HepG2 (cell line): ENCODE results near the gene PRR36. TPM values are rescaled to one million over a fixed set of nuclear protein-coding genes. Genes with fewer than 3 reads are reported as not detected.
A peak's percentile ranks its signal among the peaks of the same experiment; 100 is the strongest.

Source experiments
- BATF2 ChIP-seq: sonication (generic); formaldehyde crosslinking; IDR thresholded peaks from 2 replicates; pipeline ENCODE4 v1.8.0; 2022; ENCODE audit warnings: mild to moderate bottlenecking, missing genetic modification reagents, moderate library complexity
- CREM ChIP-seq, 2 experiments: sonication (generic) in 1 of 2; formaldehyde crosslinking in 1 of 2; IDR thresholded peaks; 2 replicates each; pipeline versions ENCODE4 v1.4.0 to v1.6.1; 2016 to 2020; ENCODE audit warnings: antibody characterized with exemption in 1 of 2, mild to moderate bottlenecking in 1 of 2, missing genetic modification reagents in 1 of 2
- JDP2 ChIP-seq: sonication (generic); formaldehyde crosslinking; IDR thresholded peaks from 2 replicates; pipeline ENCODE4 v1.8.1; 2022; ENCODE audit warnings: missing genetic modification reagents, borderline replicate concordance
- KDM3A ChIP-seq: IDR thresholded peaks from 2 replicates; pipeline ENCODE4 v1.6.1; 2018; ENCODE audit warnings: low read depth, missing compliant biosample characterization
- KLF15 ChIP-seq: sonication (generic); formaldehyde crosslinking; IDR thresholded peaks from 2 replicates; pipeline ENCODE4 v1.8.1; 2023; ENCODE audit warnings: borderline replicate concordance, mild to moderate bottlenecking, inconsistent platforms, missing genetic modification reagents, mixed read lengths
- NBN ChIP-seq: fragments of 450-650 bp; conservative IDR thresholded peaks from 2 replicates; pipeline ENCODE4 v1.6.1; 2017
- NFKBIZ ChIP-seq: IDR thresholded peaks from 2 replicates; pipeline ENCODE4 v1.6.1; 2018; ENCODE audit warnings: missing genetic modification reagents, missing compliant biosample characterization
- PHF8 ChIP-seq: sonication (generic); formaldehyde crosslinking; IDR thresholded peaks from 2 replicates; pipeline ENCODE4 v1.5.0; 2020; ENCODE audit warnings: missing genetic modification reagents
- POGK ChIP-seq: sonication (generic); formaldehyde crosslinking; conservative IDR thresholded peaks from 2 replicates; pipeline ENCODE4 v1.8.0; 2022; ENCODE audit warnings: mild to moderate bottlenecking, moderate library complexity, missing genetic modification reagents
- POLR2AphosphoS2 ChIP-seq: IDR thresholded peaks from 2 replicates; pipeline ENCODE4 v1.6.1; 2011; ENCODE audit warnings: low read depth, low read length, improper control_type of control experiment
- SIN3A ChIP-seq: IDR thresholded peaks from 2 replicates; pipeline ENCODE4 v1.6.1; 2011; ENCODE audit warnings: low read depth, mild to moderate bottlenecking, control low read depth, low read length, borderline replicate concordance
- SMAD1 ChIP-seq: sonication (generic); formaldehyde crosslinking; IDR thresholded peaks from 2 replicates; pipeline ENCODE4 v1.4.0; 2020; ENCODE audit warnings: missing genetic modification reagents, low read depth, mild to moderate bottlenecking, borderline replicate concordance
- ZFP37 ChIP-seq: sonication (generic); formaldehyde crosslinking; IDR thresholded peaks from 2 replicates; pipeline ENCODE4 v1.4.0; 2020; ENCODE audit warnings: missing genetic modification reagents, borderline replicate concordance
- ZNF225 ChIP-seq: sonication (generic); formaldehyde crosslinking; IDR thresholded peaks from 2 replicates; pipeline ENCODE4 v1.4.0; 2020; ENCODE audit warnings: mild to moderate bottlenecking, missing genetic modification reagents
- ZNF460 ChIP-seq: sonication (generic); formaldehyde crosslinking; IDR thresholded peaks from 2 replicates; pipeline ENCODE4 v1.5.1; 2020; ENCODE audit warnings: missing genetic modification reagents, mild to moderate bottlenecking, borderline replicate concordance
- ZNF512 ChIP-seq: sonication (generic); formaldehyde crosslinking; IDR thresholded peaks from 2 replicates; pipeline ENCODE4 v1.4.0; 2020; ENCODE audit warnings: mild to moderate bottlenecking, missing genetic modification reagents
- polyA plus RNA-seq, 8 experiments: library from polyadenylated mRNA; depleted of rRNA in 3 of 8; stranded (reverse) in 7 of 8; unstranded in 1 of 8; fragments of >200 nt; fragmentation: Illumina TruSeq in 4 of 8; extraction: Trizol in 4 of 8; gene quantifications; 2 replicates each; pipeline versions ENCODE4 v1.2.1 to v1.2.3, GENCODE V29; 2011 to 2016; ENCODE audit warnings: low read depth in 4 of 8, missing spikeins in 1 of 8, mixed read lengths in 1 of 8; ENCODE audit not compliant: insufficient read depth in 1 of 8
- total RNA-seq, 5 experiments: library from RNA; depleted of rRNA; stranded (reverse); fragments of >200 nt; fragmentation: Illumina TruSeq; extraction: Trizol; gene quantifications; 2 replicates each; pipeline ENCODE4 v1.2.3, GENCODE V29; 2016; ENCODE audit warnings: low read depth in 1 of 5
- TF ChIP-seq, protein P1 (sequence below): sonication (generic); formaldehyde crosslinking; IDR thresholded peaks from 2 replicates; pipeline ENCODE4 v1.5.0; 2020; ENCODE audit warnings: missing genetic modification reagents
- TF ChIP-seq, protein P2 (sequence below): sonication (generic); formaldehyde crosslinking; IDR thresholded peaks from 2 replicates; pipeline ENCODE4 v1.4.0; 2020; ENCODE audit warnings: missing genetic modification reagents, mild to moderate bottlenecking, borderline replicate concordance

Gene PRR36
- total and polyA plus RNA-seq, 2 of the 13 experiments (the other 11 are each of a cell fraction or from before 2014, with no cell fraction given): 0.07 to 0.17 TPM

DNA sequence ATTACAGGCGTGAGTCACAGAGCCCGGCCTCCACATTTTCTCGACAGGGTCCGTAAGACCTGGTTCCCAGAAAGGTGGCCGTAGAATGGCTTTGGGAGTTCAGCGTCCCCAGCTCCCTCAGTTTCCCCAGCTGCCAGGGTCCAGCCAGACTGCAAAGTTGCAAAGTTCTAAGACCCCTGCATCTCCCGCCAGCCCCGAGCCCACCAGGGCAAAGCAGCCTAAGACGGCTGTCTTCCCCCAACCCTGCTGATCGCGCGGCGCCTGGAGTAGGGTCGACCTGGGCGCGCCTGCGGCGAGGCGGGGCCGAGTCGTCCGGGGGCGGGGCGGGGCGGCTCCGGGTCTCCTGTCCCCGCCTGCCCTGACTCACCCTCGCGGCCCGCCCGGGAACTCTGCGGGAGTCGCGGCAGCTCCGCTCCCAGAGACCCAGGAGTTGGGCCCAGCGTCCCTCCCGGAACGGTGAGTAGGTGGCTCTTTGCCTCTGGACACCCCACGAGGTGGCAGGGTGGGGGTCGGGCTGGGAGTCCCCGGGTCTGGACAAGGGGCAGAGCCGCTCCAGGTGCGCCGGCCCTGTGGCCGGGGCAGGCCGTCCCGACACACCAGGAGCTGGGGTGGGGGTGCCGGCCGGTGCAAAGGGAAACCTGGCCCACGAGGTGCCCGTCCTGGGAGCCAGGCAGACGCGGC is 14.1 kb upstream of the PRR36 start, which contains the start of gene LRRC8E (continued):
- TF ChIP-seq POGK (CRISPR knock-in tag) (peak; percentile 64; the same call in 1 of the 2 replicates), NFKBIZ (CRISPR knock-in tag) (0 out of 2 replicates have a peak, but pooled peaks have one; percentile 57), POLR2AphosphoS2 (no peak), PHF8 (peak; percentile 93), ZFP37 (CRISPR knock-in tag) (no peak), ZNF512 (CRISPR knock-in tag) (no peak), ZNF460 (CRISPR knock-in tag) (no peak), SMAD1 (CRISPR knock-in tag) (peak; percentile 33; the same call in 1 of the 2 replicates), KDM3A (peak; percentile 27; the same call in 1 of the 2 replicates), NBN (no peak), ZNF225 (CRISPR knock-in tag) (no peak; the same call in 1 of the 2 replicates), SIN3A (no peak), CREM (IDR thresholded peaks at IDR 0.05) (no peak), CREM (CRISPR knock-in tag; IDR thresholded peaks at IDR 0.05) (no peak), KLF15 (CRISPR knock-in tag) (no peak), BATF2 (CRISPR knock-in tag) (no peak), JDP2 (CRISPR knock-in tag) (no peak)
- TF ChIP-seq, protein P1, sequence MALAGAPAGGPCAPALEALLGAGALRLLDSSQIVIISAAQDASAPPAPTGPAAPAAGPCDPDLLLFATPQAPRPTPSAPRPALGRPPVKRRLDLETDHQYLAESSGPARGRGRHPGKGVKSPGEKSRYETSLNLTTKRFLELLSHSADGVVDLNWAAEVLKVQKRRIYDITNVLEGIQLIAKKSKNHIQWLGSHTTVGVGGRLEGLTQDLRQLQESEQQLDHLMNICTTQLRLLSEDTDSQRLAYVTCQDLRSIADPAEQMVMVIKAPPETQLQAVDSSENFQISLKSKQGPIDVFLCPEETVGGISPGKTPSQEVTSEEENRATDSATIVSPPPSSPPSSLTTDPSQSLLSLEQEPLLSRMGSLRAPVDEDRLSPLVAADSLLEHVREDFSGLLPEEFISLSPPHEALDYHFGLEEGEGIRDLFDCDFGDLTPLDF (CRISPR knock-in tag): no peak
- TF ChIP-seq, protein P2, sequence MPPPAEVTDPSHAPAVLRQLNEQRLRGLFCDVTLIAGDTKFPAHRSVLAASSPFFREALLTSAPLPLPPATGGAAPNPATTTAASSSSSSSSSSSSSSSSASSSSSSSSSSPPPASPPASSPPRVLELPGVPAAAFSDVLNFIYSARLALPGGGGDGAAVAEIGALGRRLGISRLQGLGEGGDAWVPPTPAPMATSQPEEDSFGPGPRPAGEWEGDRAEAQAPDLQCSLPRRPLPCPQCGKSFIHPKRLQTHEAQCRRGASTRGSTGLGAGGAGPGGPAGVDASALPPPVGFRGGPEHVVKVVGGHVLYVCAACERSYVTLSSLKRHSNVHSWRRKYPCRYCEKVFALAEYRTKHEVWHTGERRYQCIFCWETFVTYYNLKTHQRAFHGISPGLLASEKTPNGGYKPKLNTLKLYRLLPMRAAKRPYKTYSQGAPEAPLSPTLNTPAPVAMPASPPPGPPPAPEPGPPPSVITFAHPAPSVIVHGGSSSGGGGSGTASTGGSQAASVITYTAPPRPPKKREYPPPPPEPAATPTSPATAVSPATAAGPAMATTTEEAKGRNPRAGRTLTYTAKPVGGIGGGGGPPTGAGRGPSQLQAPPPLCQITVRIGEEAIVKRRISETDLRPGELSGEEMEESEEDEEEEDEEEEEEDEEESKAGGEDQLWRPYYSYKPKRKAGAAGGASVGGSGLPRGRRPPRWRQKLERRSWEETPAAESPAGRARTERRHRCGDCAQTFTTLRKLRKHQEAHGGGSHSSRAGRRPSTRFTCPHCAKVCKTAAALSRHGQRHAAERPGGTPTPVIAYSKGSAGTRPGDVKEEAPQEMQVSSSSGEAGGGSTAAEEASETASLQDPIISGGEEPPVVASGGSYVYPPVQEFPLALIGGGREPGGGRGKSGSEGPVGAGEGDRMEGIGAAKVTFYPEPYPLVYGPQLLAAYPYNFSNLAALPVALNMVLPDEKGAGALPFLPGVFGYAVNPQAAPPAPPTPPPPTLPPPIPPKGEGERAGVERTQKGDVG (CRISPR knock-in tag): no peak
